GM23338 (cell line): Measurements from ENCODE around the gene OR2V2. TPM values are rescaled to one million over a fixed set of nuclear protein-coding genes. Genes with fewer than 3 reads are reported as not detected.

Experiments used
- ATAC-seq: fragments of 200-7000 bp; cut with Tn5 transposase; 3 replicates; pipeline ENCODE4 v1.9.1; 2020
- DNase-seq: peaks from one replicate; pipeline ENCODE4 v3.0.0-alpha.2; 2015; ENCODE audit warnings: low spot score
- H2AFZ ChIP-seq: fragments of 200-600 bp; sonication (generic); 2 replicates; pipeline ENCODE4 v1.8.0; 2016; ENCODE audit warnings: antibody characterized with exemption, mild to moderate bottlenecking, moderate library complexity
- H3F3A ChIP-seq: fragments of 200-600 bp; sonication (generic); replicated peaks from 2 replicates; pipeline ENCODE4 v1.8.0; 2017; ENCODE audit warnings: antibody characterized with exemption, mixed run types, low read depth
- H3K27ac ChIP-seq: fragments of 200-600 bp; sonication (generic); 2 replicates; pipeline ENCODE4 v1.6.1; 2016; ENCODE audit warnings: low read depth
- H3K27me3 ChIP-seq: fragments of 200-600 bp; sonication (generic); 2 replicates; pipeline ENCODE4 v1.8.0; 2016; ENCODE audit warnings: mild to moderate bottlenecking, mixed run types, moderate library complexity; ENCODE audit not compliant: insufficient read depth
- H3K36me3 ChIP-seq: fragments of 200-600 bp; sonication (generic); 2 replicates; pipeline ENCODE4 v1.8.0; 2016; ENCODE audit warnings: mild to moderate bottlenecking; ENCODE audit not compliant: insufficient read depth
- H3K4me1 ChIP-seq: fragments of 200-600 bp; sonication (generic); 2 replicates; pipeline ENCODE4 v1.8.0; 2016; ENCODE audit warnings: mild to moderate bottlenecking, moderate library complexity; ENCODE audit not compliant: insufficient read depth
- H3K4me2 ChIP-seq: fragments of 200-600 bp; sonication (generic); 2 replicates; pipeline ENCODE4 v1.7.1; 2017; ENCODE audit warnings: mixed run types
- H3K4me3 ChIP-seq: fragments of 200-600 bp; sonication (generic); 2 replicates; pipeline ENCODE4 v1.6.1; 2016; ENCODE audit warnings: mixed run types
- H3K79me2 ChIP-seq: fragments of 200-600 bp; sonication (generic); replicated peaks from 2 replicates; pipeline ENCODE4 v1.8.0; 2017; ENCODE audit warnings: mild to moderate bottlenecking; ENCODE audit not compliant: insufficient read depth
- H3K9me2 ChIP-seq: fragments of 200-600 bp; sonication (generic); 2 replicates; pipeline ENCODE4 v1.8.0; 2017; ENCODE audit not compliant: insufficient read depth
- H4K20me1 ChIP-seq: fragments of 200-600 bp; sonication (generic); replicated peaks from 2 replicates; pipeline ENCODE4 v1.8.0; 2017; ENCODE audit warnings: mild to moderate bottlenecking; ENCODE audit not compliant: insufficient read depth
- H3K27ac Mint-ChIP-seq: 2 replicates; pipeline ENCODE4 v1.8.0; 2020; ENCODE audit warnings: inconsistent platforms, mild to moderate bottlenecking, moderate library complexity, mixed read lengths
- H3K27me3 Mint-ChIP-seq: 3 replicates; pipeline ENCODE4 v1.8.0; 2022; ENCODE audit warnings: low read depth, mild to moderate bottlenecking, moderate library complexity, mixed read lengths, inconsistent platforms; ENCODE audit not compliant: insufficient read depth, poor library complexity
- H3K36me3 Mint-ChIP-seq: 3 replicates; pipeline ENCODE4 v1.8.0; 2021; ENCODE audit warnings: low read depth, mild to moderate bottlenecking, inconsistent platforms, moderate library complexity, mixed read lengths
- H3K4me1 Mint-ChIP-seq: 3 replicates; pipeline ENCODE4 v1.8.0; 2020; ENCODE audit warnings: mild to moderate bottlenecking, inconsistent platforms, mixed read lengths
- H3K4me3 Mint-ChIP-seq: 3 replicates; pipeline ENCODE4 v1.8.0; 2021; ENCODE audit warnings: moderate library complexity, mild to moderate bottlenecking, inconsistent platforms, mixed read lengths
- H3K9me3 Mint-ChIP-seq: 3 replicates; pipeline ENCODE4 v1.8.0; 2020; ENCODE audit warnings: moderate library complexity, mild to moderate bottlenecking, inconsistent platforms, mixed read lengths
- CREB1 ChIP-seq: fragments of 250-450 bp; sonication (Bioruptor Pico); IDR thresholded peaks from 2 replicates; pipeline ENCODE4 v1.5.0; 2020; ENCODE audit warnings: low read depth, mild to moderate bottlenecking, moderate library complexity
- CTCF ChIP-seq, 2 experiments: fragments of 200-600 bp in 1 of 2; sonication (generic) in 1 of 2; conservative IDR thresholded peaks; 2 replicates each; pipeline versions ENCODE4 v1.5.1 to v1.6.1; 2016 to 2017; ENCODE audit warnings: antibody characterized with exemption in 2 of 2, low read depth in 2 of 2, mild to moderate bottlenecking in 2 of 2, moderate library complexity in 1 of 2
- ETS1 ChIP-seq: IDR thresholded peaks from 2 replicates; pipeline ENCODE4 v1.6.1; 2016; ENCODE audit warnings: antibody characterized with exemption
- EZH2 ChIP-seq: fragments of 200-600 bp; sonication (generic); IDR thresholded peaks from one replicate; pipeline ENCODE4 v1.8.0; 2017; ENCODE audit warnings: antibody characterized with exemption, mild to moderate bottlenecking, low read depth; ENCODE audit not compliant: unreplicated experiment
- EZH2phosphoT487 ChIP-seq: fragments of 200-600 bp; sonication (generic); IDR thresholded peaks from one replicate; pipeline ENCODE4 v1.8.1; 2018; ENCODE audit warnings: antibody characterized with exemption; ENCODE audit not compliant: unreplicated experiment
- JUNB ChIP-seq: IDR thresholded peaks from one replicate; pipeline ENCODE4 v1.6.1; 2016; ENCODE audit warnings: antibody characterized with exemption; ENCODE audit not compliant: unreplicated experiment
- NANOG ChIP-seq: IDR thresholded peaks from 2 replicates; pipeline ENCODE4 v1.6.1; 2016; ENCODE audit warnings: antibody characterized with exemption, borderline replicate concordance
- POLR2AphosphoS5 ChIP-seq: IDR thresholded peaks from 2 replicates; pipeline ENCODE4 v1.6.1; 2016; ENCODE audit warnings: antibody characterized with exemption, low read depth
- REST ChIP-seq: IDR thresholded peaks from one replicate; pipeline ENCODE4 v1.6.1; 2018; ENCODE audit warnings: antibody characterized with exemption; ENCODE audit not compliant: unreplicated experiment
- STAT1 ChIP-seq: IDR thresholded peaks from one replicate; pipeline ENCODE4 v1.6.1; 2016; ENCODE audit warnings: antibody characterized with exemption; ENCODE audit not compliant: unreplicated experiment
- ZNF114 ChIP-seq: fragments of 250-450 bp; sonication (Bioruptor Pico); IDR thresholded peaks from 2 replicates; pipeline ENCODE4 v1.5.0; 2020; ENCODE audit warnings: mild to moderate bottlenecking, moderate library complexity
- ZNF331 ChIP-seq: fragments of 250-450 bp; sonication (Bioruptor Pico); IDR thresholded peaks from 2 replicates; pipeline ENCODE4 v1.5.0; 2020; ENCODE audit warnings: low read depth, mild to moderate bottlenecking, moderate library complexity
- ZNF462 ChIP-seq: fragments of 250-450 bp; sonication (Bioruptor Pico); IDR thresholded peaks from 2 replicates; pipeline ENCODE4 v1.5.0; 2020; ENCODE audit warnings: mild to moderate bottlenecking, moderate library complexity
- polyA plus RNA-seq: library from polyadenylated mRNA; unstranded; fragments of >200 nt; fragmentation: Nextera tagmentation; extraction: Ambion mirVana; gene quantifications from 2 replicates; pipeline ENCODE4 v1.2.1, GENCODE V29; 2016
- total RNA-seq: library from RNA; depleted of rRNA; stranded (reverse); fragments of >200 nt; shearing (Covaris generic); gene quantifications from 2 replicates; pipeline ENCODE4 v1.2.3, GENCODE V29; 2014

The OR2V2 gene
- total and polyA plus RNA-seq, 2 experiments from 2014 or later: not detected

- Mint-ChIP-seq H3K9me3 (no peaks in the 10 kb centered on the region), H3K27ac (no peak overlapping the region), H3K36me3 (no peaks in the 10 kb centered on the region; the same call in 2 of the 3 replicates), H3K27me3 (peaks cover 12% of the 10 kb centered on the region), H3K4me3 (no peak overlapping the region), H3K4me1 (peaks cover 2% of the 10 kb centered on the region; the same call in 2 of the 3 replicates)
- ATAC-seq (no peak), DNase-seq (no peak)
- Histone ChIP-seq H3K27me3 (no peaks in the 10 kb centered on the region), H3K36me3 (no peaks in the 10 kb centered on the region), H3K27ac (no peak overlapping the region), H4K20me1 (no peaks in the 10 kb centered on the region), H3K9me2 (peaks cover 3% of the 10 kb centered on the region; the same call in 1 of the 2 replicates), H3K4me2 (no peak overlapping the region), H2AFZ (no peak overlapping the region; the same call in 1 of the 2 replicates), H3F3A (no peaks in the 10 kb centered on the region), H3K4me1 (no peaks in the 10 kb centered on the region), H3K4me3 (no peak overlapping the region), H3K79me2 (no peaks in the 10 kb centered on the region)
- TF ChIP-seq CTCF (conservative IDR thresholded peaks at IDR 0.05; ENCODE audit: low read depth in 2 of 2) (no peak), POLR2AphosphoS5 (no peak), EZH2phosphoT487 (no peak), NANOG (no peak), EZH2 (no peak), ZNF462 (CRISPR knock-in tag) (no peak), CREB1 (no peak), ETS1 (no peak), ZNF331 (CRISPR knock-in tag) (no peak), JUNB (no peak), STAT1 (no peak), REST (no peak), ZNF114 (CRISPR knock-in tag) (no peak)
Observed at GRCh38 chr5:181126841-181127240, 20.5 kb upstream of the OR2V2 start.
